ENCODE results near the gene CCDC159. TPM values are rescaled to one million over a fixed set of nuclear protein-coding genes. Genes with fewer than 3 reads are reported as not detected.
"Not testable (repeated sequence)": the region's sequence is repeated elsewhere in the genome, so short reads cannot be mapped to it uniquely, and the experiment has no call there.

CCDC159 gene
- total and polyA plus RNA-seq, 3 experiments from 2014 or later, result 14.2 to 30.1 (median 14.6) TPM

DNA sequence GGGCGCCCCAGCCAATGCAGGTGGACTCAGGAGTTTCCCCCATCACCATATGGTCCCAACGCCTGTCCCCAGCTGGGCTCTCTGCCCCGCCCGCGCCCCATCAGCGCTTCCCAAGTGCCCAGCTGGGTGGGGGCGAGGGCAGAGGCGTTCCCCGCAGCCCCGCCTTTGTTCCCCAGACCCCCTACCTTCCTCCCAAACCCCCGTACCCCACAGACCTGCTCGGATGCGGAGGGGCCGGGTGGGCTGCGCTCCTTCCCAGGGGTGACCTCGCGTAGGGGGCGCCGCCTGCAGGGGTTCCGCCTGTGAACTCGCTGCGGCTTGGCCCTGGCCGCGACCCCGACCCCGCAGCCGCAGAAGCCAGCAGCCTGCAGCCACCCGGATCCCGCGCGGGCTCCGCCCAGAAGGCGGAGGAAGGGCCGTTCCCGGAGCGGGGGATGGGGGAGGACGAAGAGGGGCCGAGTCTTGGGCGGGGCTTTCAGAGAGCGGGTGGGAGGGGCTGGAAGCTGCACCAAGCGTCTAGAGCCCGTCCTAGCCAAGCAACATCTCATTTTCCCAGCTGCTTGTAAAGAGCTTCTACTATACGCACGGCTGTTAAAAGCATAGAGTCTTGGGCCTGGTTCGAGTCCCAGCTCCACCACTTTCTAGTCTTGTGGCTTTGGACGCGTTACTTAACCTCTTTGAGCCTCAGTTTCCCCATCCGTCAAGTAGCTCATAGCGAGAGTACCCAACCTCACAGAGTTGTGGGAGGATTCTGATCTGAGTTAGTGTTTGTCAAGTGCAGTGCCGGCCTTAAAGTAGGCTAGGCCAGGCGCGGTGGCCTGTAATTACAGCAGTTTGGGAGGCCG, 6.8 kb upstream of the CCDC159 start, which contains the start of gene RAB3D:
Gene RAB3D, minus strand, starts transcription at position 404 of the 845 bp plus-strand sequence. CDS start 2,258 bp downstream, outside the sequence.
- POLR2A ChIA-PET, result interaction anchor here (0.6 to 1.4 kb wide), 3 partner anchors 36 to 1250 kb away, joined by 3 to 8 read pairs (median 6); no protein-coding TSS in a partner anchor
- peak within 1 kb of the TSS; percentile 73 to 90 (median 80) for H3K4me3 Mint-ChIP-seq
- H3K27ac ChIP-seq (ENCODE audit: low read depth, low read length), result peak within 1 kb of the TSS; percentile 31

GRCh38 chr19:11340099-11340467, 6.2 kb upstream of the CCDC159 start:
- not testable (repeated sequence) for H3K27me3 ChIP-seq (ENCODE audit: insufficient read depth, low read length, poor library complexity, severe bottlenecking); H3K9me3 ChIP-seq (ENCODE audit: low read length); H3K27me3 Mint-ChIP-seq; H3K36me3 ChIP-seq (ENCODE audit: insufficient read depth, low read length); DNase-seq; H3K9me3 Mint-ChIP-seq
- Histone ChIP-seq H3K4me1 (ENCODE audit: insufficient read depth, low read length) (peaks cover 27% of the 10 kb centered on the region), H3K4me3 (ENCODE audit: low read length) (peak overlapping the region; percentile 51), H3K27ac (ENCODE audit: low read depth, low read length) (peak overlapping the region; percentile 17)
- ChIA-PET POLR2A (interaction anchor here (0.6 to 1.4 kb wide), 3 partner anchors 35 to 1249 kb away, joined by 3 to 8 read pairs (median 6); no protein-coding TSS in a partner anchor), CTCF (interaction anchor here (1.2 to 3.7 kb wide), 2 partner anchors 12 to 41 kb away, joined by 3 to 13 read pairs; no protein-coding TSS in a partner anchor)
- Mint-ChIP-seq H3K27ac (peak overlapping the region in 6 of 8 donors; percentile 27 to 81 (median 56)), H3K4me3 (peak overlapping the region; percentile 73 to 90 (median 80)), H3K36me3 (peaks cover 4 to 20% (median 10%) of the 10 kb centered on the region in 3 donors), H3K4me1 (peaks cover 21 to 35% (median 29%) of the 10 kb centered on the region in 3 donors)

More for the DNA sequence above, 6.8 kb upstream of the CCDC159 start, which contains the start of gene RAB3D:
- DNase-seq, result peak; percentile 48 to 79 (median 62)
- H3K4me1 ChIP-seq (ENCODE audit: insufficient read depth, low read length), result peaks cover 26% of the 10 kb centered on the region
- H3K9me3 ChIP-seq (ENCODE audit: low read length), result no peaks in the 10 kb centered on the region
- Mint-ChIP-seq H3K27me3 (peaks cover 0 to 2% of the 10 kb centered on the region in 2 donors), H3K4me1 (peaks cover 20 to 33% (median 27%) of the 10 kb centered on the region in 3 donors), H3K9me3 (no peaks in the 10 kb centered on the region), H3K36me3 (peaks cover 6 to 22% (median 13%) of the 10 kb centered on the region in 3 donors), H3K27ac (peak within 1 kb of the TSS; percentile 46 to 87 (median 76))
- CTCF ChIA-PET, result interaction anchor here (1.1 to 3.7 kb wide), 3 partner anchors 12 to 96 kb away, joined by 3 to 13 read pairs (median 3); partner anchors contain the start of genes ODAD3 and PRKCSH
- no peaks in the 10 kb centered on the region for H3K27me3 ChIP-seq (ENCODE audit: insufficient read depth, low read length, poor library complexity, severe bottlenecking)
- H3K4me3 ChIP-seq (ENCODE audit: low read length), result peak within 1 kb of the TSS; percentile 51
- H3K36me3 ChIP-seq (ENCODE audit: insufficient read depth, low read length), result peaks cover 5% of the 10 kb centered on the region

DNA sequence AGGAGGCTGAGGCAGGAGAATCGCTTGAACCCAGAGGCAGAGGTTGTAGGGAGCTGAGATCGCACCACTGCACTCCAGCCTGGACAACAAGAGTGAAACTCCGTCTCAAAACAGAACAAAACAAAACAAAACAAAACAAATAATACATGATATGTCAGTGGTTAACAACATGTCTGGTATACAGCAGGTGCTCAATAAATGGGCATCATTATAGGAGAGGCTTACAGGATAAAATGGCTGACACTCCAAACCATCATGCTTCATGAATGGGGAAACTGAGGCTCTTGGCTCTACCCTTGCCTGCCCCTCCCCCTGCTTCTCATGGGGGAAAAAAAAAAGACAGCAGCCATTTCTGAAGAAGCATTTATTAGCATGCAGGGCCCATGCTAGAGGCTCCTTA, 3.9 kb upstream of the CCDC159 start:
- H3K4me1 ChIP-seq (ENCODE audit: insufficient read depth, low read length), result peaks cover 38% of the 10 kb centered on the region
- POLR2A ChIA-PET, result no interaction called here
- H3K27me3 Mint-ChIP-seq, result peaks cover 0 to 2% of the 10 kb centered on the region in 2 donors

DNA sequence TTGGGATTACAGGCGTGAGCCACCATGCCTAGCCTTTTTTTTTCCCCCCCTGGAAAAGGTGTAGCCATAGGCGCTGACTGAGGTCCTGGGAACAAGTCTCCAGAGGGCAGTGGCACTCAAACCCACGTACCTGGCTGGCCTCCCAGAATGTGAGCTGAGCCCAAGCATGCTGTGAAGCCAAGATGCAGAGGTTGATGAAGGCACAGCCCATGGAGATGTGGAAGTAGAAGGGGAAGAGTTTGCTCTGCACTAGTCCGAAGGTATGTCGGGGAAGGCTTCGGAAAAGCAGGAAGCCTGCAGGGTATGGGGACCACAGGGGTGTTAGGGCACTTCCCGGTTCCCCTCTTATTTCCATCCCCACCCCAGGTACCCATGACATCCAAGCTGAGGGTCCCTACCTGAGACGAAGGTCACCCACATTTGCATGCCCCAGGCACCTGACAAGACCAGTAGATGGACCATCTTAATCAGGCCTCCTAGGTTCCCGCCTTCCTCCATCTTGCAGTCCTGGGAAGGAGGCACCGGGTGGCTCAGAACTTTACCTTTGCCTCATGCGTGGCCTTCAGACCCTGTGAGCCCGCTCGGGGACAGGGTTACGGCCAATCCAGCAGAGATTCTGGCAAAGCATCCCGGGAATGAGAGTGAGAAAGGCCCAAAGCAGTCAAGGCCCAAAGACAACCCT, 1.1 kb upstream of the CCDC159 start:
- Histone ChIP-seq H3K36me3 (ENCODE audit: insufficient read depth, low read length) (no peaks in the 10 kb centered on the region), H3K4me1 (ENCODE audit: insufficient read depth, low read length) (peaks cover 20% of the 10 kb centered on the region), H3K27ac (ENCODE audit: low read depth, low read length) (peak overlapping the region; percentile 72), H3K27me3 (ENCODE audit: insufficient read depth, low read length, poor library complexity, severe bottlenecking) (no peaks in the 10 kb centered on the region), H3K9me3 (ENCODE audit: low read length) (no peaks in the 10 kb centered on the region), H3K4me3 (ENCODE audit: low read length) (peak overlapping the region; percentile 85)
- peak overlapping the region; percentile 86 to 99 (median 95) for H3K4me3 Mint-ChIP-seq
- CTCF ChIA-PET, result interaction anchor here (0.7 to 1.9 kb wide), 2 partner anchors 30 to 138 kb away, joined by 3 to 5 read pairs; partner anchors contain the start of gene SWSAP1
- POLR2A ChIA-PET, result interaction anchor here (0.7 to 1.8 kb wide), 3 partner anchors 13 to 36 kb away, joined by 3 to 24 read pairs (median 8); partner anchors contain the start of gene SWSAP1
- DNase-seq, result no peak
- peaks cover 23 to 31% (median 30%) of the 10 kb centered on the region in 3 donors for H3K4me1 Mint-ChIP-seq
- H3K27ac Mint-ChIP-seq, result peak overlapping the region; percentile 69 to 97 (median 93)
- peaks cover 0 to 2% of the 10 kb centered on the region in 2 donors for H3K27me3 Mint-ChIP-seq
- peaks cover 2 to 12% (median 8%) of the 10 kb centered on the region in 3 donors for H3K36me3 Mint-ChIP-seq
- H3K9me3 Mint-ChIP-seq, result peaks cover 0 to 2% (median 0%) of the 10 kb centered on the region in 5 donors

More for the DNA sequence above, 3.9 kb upstream of the CCDC159 start:
- Histone ChIP-seq H3K9me3 (ENCODE audit: low read length) (no peaks in the 10 kb centered on the region), H3K4me3 (ENCODE audit: low read length) (no peak overlapping the region), H3K36me3 (ENCODE audit: insufficient read depth, low read length) (no peaks in the 10 kb centered on the region), H3K27ac (ENCODE audit: low read depth, low read length) (no peak overlapping the region), H3K27me3 (ENCODE audit: insufficient read depth, low read length, poor library complexity, severe bottlenecking) (no peaks in the 10 kb centered on the region)
- no peak for DNase-seq
- peaks cover 36 to 53% (median 46%) of the 10 kb centered on the region in 3 donors for H3K4me1 Mint-ChIP-seq
- peak overlapping the region in 2 of 7 donors; percentile 23 to 66 for H3K4me3 Mint-ChIP-seq
- H3K9me3 Mint-ChIP-seq, result peaks cover 0 to under 1% (median 0%) of the 10 kb centered on the region in 5 donors
- H3K27ac Mint-ChIP-seq, result peak overlapping the region in 1 of 8 donors; percentile 86
- peaks cover 0 to 12% (median 0%) of the 10 kb centered on the region in 3 donors for H3K36me3 Mint-ChIP-seq
- CTCF ChIA-PET, result no interaction called here

DNA sequence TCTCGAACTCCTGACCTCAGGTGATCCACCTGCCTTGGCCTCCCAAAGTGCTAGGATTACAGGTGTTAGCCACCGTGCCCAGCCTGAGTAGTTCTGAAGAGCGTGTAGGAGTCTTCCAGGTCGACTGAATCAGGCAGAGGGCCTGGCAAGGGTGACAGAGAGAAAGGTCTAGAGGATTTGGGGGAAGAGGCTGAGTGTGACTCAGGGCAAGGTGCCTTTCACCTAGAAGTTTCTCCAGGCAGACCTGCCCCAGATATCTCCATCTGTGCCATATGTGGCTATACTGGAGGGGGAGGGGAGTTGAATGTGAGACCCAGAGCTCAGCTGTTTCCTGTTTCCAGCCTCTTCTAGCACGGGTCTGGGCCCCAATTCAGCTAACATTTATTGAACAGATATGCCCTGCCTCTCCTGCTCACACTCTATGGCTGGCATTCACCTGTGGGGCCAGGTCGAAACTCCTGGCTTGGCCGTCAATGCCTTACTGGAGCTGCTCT, 1.3 kb downstream of the CCDC159 start:
- H3K9me3 ChIP-seq (ENCODE audit: low read length), result no peaks in the 10 kb centered on the region
- Mint-ChIP-seq H3K27me3 (peaks cover 0 to 2% of the 10 kb centered on the region in 2 donors), H3K9me3 (peaks cover 0 to 2% (median 0%) of the 10 kb centered on the region in 5 donors), H3K36me3 (peaks cover 2 to 10% (median 8%) of the 10 kb centered on the region in 3 donors), H3K27ac (peak overlapping the region in 6 of 8 donors; percentile 37 to 97 (median 93)), H3K4me3 (peak overlapping the region; percentile 86 to 99 (median 95)), H3K4me1 (peaks cover 23 to 31% (median 30%) of the 10 kb centered on the region in 3 donors)
- no peaks in the 10 kb centered on the region for H3K36me3 ChIP-seq (ENCODE audit: insufficient read depth, low read length)
- H3K4me1 ChIP-seq (ENCODE audit: insufficient read depth, low read length), result peaks cover 20% of the 10 kb centered on the region
- H3K27me3 ChIP-seq (ENCODE audit: insufficient read depth, low read length, poor library complexity, severe bottlenecking), result no peaks in the 10 kb centered on the region
- no peak overlapping the region for H3K4me3 ChIP-seq (ENCODE audit: low read length)
- DNase-seq, result no peak
- no peak overlapping the region for H3K27ac ChIP-seq (ENCODE audit: low read depth, low read length)
- POLR2A ChIA-PET, result interaction anchor here (0.5 to 1.8 kb wide), 2 partner anchors 24 to 27 kb away, joined by 3 to 24 read pairs; partner anchors contain the start of gene SWSAP1
- CTCF ChIA-PET, result interaction anchor here (1.3 to 2.8 kb wide), 3 partner anchors 27 to 33 kb away, joined by 3 to 12 read pairs (median 5); partner anchors contain the start of gene SWSAP1

DNA sequence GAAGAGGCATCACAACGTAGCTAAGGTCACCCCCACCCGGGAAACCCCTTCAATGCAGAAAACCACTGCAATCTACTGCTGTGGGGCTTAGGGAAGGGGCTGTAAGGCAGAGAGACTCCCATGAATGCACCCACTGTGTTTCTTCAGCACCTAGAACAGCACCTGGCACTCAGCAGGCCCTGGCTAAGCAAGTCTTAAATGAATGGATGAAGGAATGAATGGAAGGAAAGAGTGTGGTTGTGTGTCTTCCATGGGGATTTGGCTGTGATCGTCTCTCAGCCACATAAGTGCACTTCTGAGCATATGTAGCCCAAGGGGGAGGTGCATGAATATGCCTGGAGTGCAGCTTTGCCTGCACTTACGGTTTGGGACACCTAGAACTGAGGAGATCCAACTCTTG, 2.9 kb downstream of the CCDC159 start:
- peaks cover 0 to 2% (median 0%) of the 10 kb centered on the region in 5 donors for H3K9me3 Mint-ChIP-seq
- no peak overlapping the region for H3K4me3 ChIP-seq (ENCODE audit: low read length)
- CTCF ChIA-PET, result no interaction called here
- no peaks in the 10 kb centered on the region for H3K9me3 ChIP-seq (ENCODE audit: low read length)
- POLR2A ChIA-PET, result no interaction called here
- no peak overlapping the region for H3K27ac Mint-ChIP-seq
- peaks cover 20% of the 10 kb centered on the region for H3K4me1 ChIP-seq (ENCODE audit: insufficient read depth, low read length)
- H3K27me3 Mint-ChIP-seq, result peaks cover 0 to 4% of the 10 kb centered on the region in 2 donors
- DNase-seq, result no peak
- H3K4me1 Mint-ChIP-seq, result peaks cover 23 to 31% (median 30%) of the 10 kb centered on the region in 3 donors
- H3K36me3 ChIP-seq (ENCODE audit: insufficient read depth, low read length), result no peaks in the 10 kb centered on the region
- peaks cover 2 to 8% (median 8%) of the 10 kb centered on the region in 3 donors for H3K36me3 Mint-ChIP-seq
- no peak overlapping the region for H3K27ac ChIP-seq (ENCODE audit: low read depth, low read length)
- H3K4me3 Mint-ChIP-seq, result no peak overlapping the region
- H3K27me3 ChIP-seq (ENCODE audit: insufficient read depth, low read length, poor library complexity, severe bottlenecking), result no peaks in the 10 kb centered on the region

- H3K36me3 Mint-ChIP-seq; H3K27me3 ChIP-seq (ENCODE audit: insufficient read depth, low read length, poor library complexity, severe bottlenecking); H3K4me3 ChIP-seq (ENCODE audit: low read length); POLR2A ChIA-PET; DNase-seq; CTCF ChIA-PET; H3K9me3 Mint-ChIP-seq; H3K9me3 ChIP-seq (ENCODE audit: low read length); H3K4me1 ChIP-seq (ENCODE audit: insufficient read depth, low read length); H3K36me3 ChIP-seq (ENCODE audit: insufficient read depth, low read length); H3K27ac ChIP-seq (ENCODE audit: low read depth, low read length): not testable (repeated sequence)
- Mint-ChIP-seq H3K4me3 (peak overlapping the region in 3 of 7 donors; percentile 2 to 44 (median 19)), H3K27ac (peak overlapping the region in 2 of 8 donors; percentile 62 to 94), H3K27me3 (peaks cover 11 to 15% of the 10 kb centered on the region in 2 donors), H3K4me1 (peaks cover 7 to 17% (median 11%) of the 10 kb centered on the region in 3 donors)
These were observed 7.8 kb downstream of the CCDC159 start for GRCh38 chr19:11354102-11354501.
